Liver (tissue), 9 donors: ENCODE measurements around the gene PLCB1. TPM values are rescaled to one million over a fixed set of nuclear protein-coding genes. Genes with fewer than 3 reads are reported as not detected.

Source experiments
- DNase-seq: peaks from one replicate; pipeline ENCODE4 v3.0.0-alpha.2; 2017; ENCODE audit warnings: low spot score
- H3K27ac ChIP-seq, 2 donors: one replicate each; pipeline ENCODE4 v1.7.0; 2013; ENCODE audit warnings: inconsistent platforms in 2 of 2, low read length in 2 of 2, control low read depth in 1 of 2, low read depth in 1 of 2, mild to moderate bottlenecking in 1 of 2
- H3K27me3 ChIP-seq, 4 donors: one replicate each; pipeline versions ENCODE4 v1.6.1 to v1.7.0; 2013; ENCODE audit warnings: low read length in 3 of 4, inconsistent platforms in 1 of 4, mild to moderate bottlenecking in 1 of 4, moderate library complexity in 1 of 4; ENCODE audit not compliant: control insufficient read depth in 4 of 4, insufficient read depth in 4 of 4
- H3K36me3 ChIP-seq, 4 donors: one replicate each; pipeline versions ENCODE4 v1.6.1 to v1.7.0; 2013; ENCODE audit warnings: low read length in 3 of 4, mild to moderate bottlenecking in 3 of 4, low read depth in 1 of 4, moderate library complexity in 1 of 4; ENCODE audit not compliant: control insufficient read depth in 4 of 4, insufficient read depth in 3 of 4
- H3K4me1 ChIP-seq, 4 donors: one replicate each; pipeline versions ENCODE4 v1.6.1 to v1.7.0; 2013; ENCODE audit warnings: low read length in 3 of 4, mild to moderate bottlenecking in 3 of 4, moderate library complexity in 1 of 4; ENCODE audit not compliant: control insufficient read depth in 4 of 4, insufficient read depth in 4 of 4
- H3K4me3 ChIP-seq, 3 donors: one replicate each; pipeline versions ENCODE4 v1.6.1 to v1.7.0; 2013; ENCODE audit warnings: low read length in 3 of 3, control low read depth in 1 of 3, low read depth in 1 of 3, mild to moderate bottlenecking in 1 of 3
- H3K9ac ChIP-seq, 2 donors: one replicate each; pipeline ENCODE4 v1.7.0; 2013; ENCODE audit warnings: low read length in 2 of 2, mild to moderate bottlenecking in 2 of 2, moderate library complexity in 2 of 2, control low read depth in 1 of 2, low read depth in 1 of 2
- H3K9me3 ChIP-seq, 4 donors: one replicate each; pipeline versions ENCODE4 v1.6.1 to v1.7.0; 2013; ENCODE audit warnings: low read length in 3 of 4; ENCODE audit not compliant: control insufficient read depth in 4 of 4
- EGR1 ChIP-seq, 2 donors: IDR thresholded peaks; 2 replicates each; pipeline ENCODE4 v1.6.1; 2016 to 2018; ENCODE audit warnings: antibody characterized with exemption in 2 of 2, low read depth in 2 of 2
- FOXA1 ChIP-seq: IDR thresholded peaks from 2 replicates; pipeline ENCODE4 v1.6.1; 2016; ENCODE audit warnings: antibody characterized with exemption
- FOXA2 ChIP-seq: IDR thresholded peaks from 2 replicates; pipeline ENCODE4 v1.6.1; 2016; ENCODE audit warnings: antibody characterized with exemption
- GABPA ChIP-seq, 2 donors: IDR thresholded peaks in 1 of 2; conservative IDR thresholded peaks in 1 of 2; 2 replicates each; pipeline ENCODE4 v1.6.1; 2016; ENCODE audit warnings: antibody characterized with exemption in 2 of 2, mild to moderate bottlenecking in 1 of 2, moderate library complexity in 1 of 2
- HNF4A ChIP-seq, 2 donors: conservative IDR thresholded peaks; 2 replicates each; pipeline ENCODE4 v1.6.1; 2016; ENCODE audit warnings: antibody characterized with exemption in 2 of 2, mild to moderate bottlenecking in 2 of 2
- HNF4G ChIP-seq: IDR thresholded peaks from 2 replicates; pipeline ENCODE4 v1.6.1; 2016; ENCODE audit warnings: antibody characterized with exemption
- JUND ChIP-seq, 2 donors: IDR thresholded peaks; 2 replicates each; pipeline ENCODE4 v1.6.1; 2016; ENCODE audit warnings: antibody characterized with exemption in 2 of 2
- MAX ChIP-seq: IDR thresholded peaks from 2 replicates; pipeline ENCODE4 v1.6.1; 2016; ENCODE audit warnings: antibody characterized with exemption
- NR2F2 ChIP-seq: IDR thresholded peaks from 2 replicates; pipeline ENCODE4 v1.6.1; 2016; ENCODE audit warnings: antibody characterized with exemption
- RAD21 ChIP-seq, 2 donors: IDR thresholded peaks; 2 replicates each; pipeline ENCODE4 v1.6.1; 2016; ENCODE audit warnings: antibody characterized with exemption in 2 of 2, mild to moderate bottlenecking in 2 of 2
- REST ChIP-seq: IDR thresholded peaks from 2 replicates; pipeline ENCODE4 v1.6.1; 2016; ENCODE audit warnings: antibody characterized with exemption, mild to moderate bottlenecking
- RXRA ChIP-seq, 2 donors: IDR thresholded peaks; 2 replicates each; pipeline ENCODE4 v1.6.1; 2017 to 2018; ENCODE audit warnings: antibody characterized with exemption in 2 of 2, mild to moderate bottlenecking in 1 of 2
- SP1 ChIP-seq: IDR thresholded peaks from 2 replicates; pipeline ENCODE4 v1.6.1; 2018; ENCODE audit warnings: antibody characterized with exemption, mild to moderate bottlenecking
- TAF1 ChIP-seq: conservative IDR thresholded peaks from 2 replicates; pipeline ENCODE4 v1.6.1; 2016; ENCODE audit warnings: antibody characterized with exemption, mild to moderate bottlenecking
- YY1 ChIP-seq: IDR thresholded peaks from 2 replicates; pipeline ENCODE4 v1.6.1; 2016; ENCODE audit warnings: antibody characterized with exemption, mild to moderate bottlenecking
- ZBTB33 ChIP-seq: IDR thresholded peaks from 2 replicates; pipeline ENCODE4 v1.6.1; 2016; ENCODE audit warnings: antibody characterized with exemption
- WGBS: extraction: QIAGEN DNeasy Blood & Tissue Kit; methylation state at CpG from one replicate; pipeline ENCODE4 v1.1.7; 2013; 5-methylcytosine and 5-hydroxymethylcytosine counted together
- polyA plus RNA-seq, 2 donors: library from polyadenylated mRNA; stranded (reverse) in 1 of 2; unstranded in 1 of 2; fragments of 200-250 nt in 1 of 2; fragments of >200 nt in 1 of 2; fragmentation: Nextera tagmentation in 1 of 2; extraction: Ambion mirVana in 1 of 2; gene quantifications; one replicate each; pipeline versions ENCODE4 v1.2.1 to v1.2.3, GENCODE V29; 2013 to 2015
- total RNA-seq, 2 donors: library from RNA; depleted of rRNA; stranded (reverse); fragments of >200 nt; gene quantifications; one replicate each; pipeline ENCODE4 v1.2.3, GENCODE V29; 2014
- TF ChIP-seq, protein P1 (sequence below): fragments of 150-350 bp; IDR thresholded peaks from 2 replicates; pipeline ENCODE4 v1.5.1; 2017; ENCODE audit warnings: improper control_type of control experiment, low read depth, low read length; ENCODE audit not compliant: missing input control
- TF ChIP-seq, protein P2 (sequence below): IDR thresholded peaks from 2 replicates; pipeline ENCODE4 v1.6.1; 2016; ENCODE audit warnings: antibody characterized with exemption
- donor health status: healthy.
- donor health status: healthy.
- donor health status: healthy.
- donor health status: healthy.
- donor health status: healthy.

The PLCB1 gene
- total and polyA plus RNA-seq, 4 donors = 3.7 to 13.5 (median 5.9) TPM

- WGBS = 91% methylated on average over 4 of the region's 4 CpGs
- H3K4me1 ChIP-seq = peaks cover 0 to 4% (median 1%) of the 10 kb centered on the region in 4 donors
- H3K27ac ChIP-seq = no peak overlapping the region
- H3K4me3 ChIP-seq = no peak overlapping the region
- TF ChIP-seq GABPA (IDR thresholded peaks at IDR 0.05 in 1 of 2, conservative IDR thresholded peaks at IDR 0.05 in 1 of 2) (no peak), TAF1 (no peak), FOXA1 (no peak), RXRA (IDR thresholded peaks at IDR 0.05) (no peak), ZBTB33 (no peak), MAX (no peak), YY1 (no peak), HNF4G (no peak), RAD21 (IDR thresholded peaks at IDR 0.05) (no peak), HNF4A (conservative IDR thresholded peaks at IDR 0.05) (no peak), FOXA2 (no peak), SP1 (no peak), REST (no peak), JUND (IDR thresholded peaks at IDR 0.05) (no peak), EGR1 (IDR thresholded peaks at IDR 0.05; ENCODE audit: low read depth in 2 of 2) (no peak), NR2F2 (no peak)
- TF ChIP-seq, protein P1, sequence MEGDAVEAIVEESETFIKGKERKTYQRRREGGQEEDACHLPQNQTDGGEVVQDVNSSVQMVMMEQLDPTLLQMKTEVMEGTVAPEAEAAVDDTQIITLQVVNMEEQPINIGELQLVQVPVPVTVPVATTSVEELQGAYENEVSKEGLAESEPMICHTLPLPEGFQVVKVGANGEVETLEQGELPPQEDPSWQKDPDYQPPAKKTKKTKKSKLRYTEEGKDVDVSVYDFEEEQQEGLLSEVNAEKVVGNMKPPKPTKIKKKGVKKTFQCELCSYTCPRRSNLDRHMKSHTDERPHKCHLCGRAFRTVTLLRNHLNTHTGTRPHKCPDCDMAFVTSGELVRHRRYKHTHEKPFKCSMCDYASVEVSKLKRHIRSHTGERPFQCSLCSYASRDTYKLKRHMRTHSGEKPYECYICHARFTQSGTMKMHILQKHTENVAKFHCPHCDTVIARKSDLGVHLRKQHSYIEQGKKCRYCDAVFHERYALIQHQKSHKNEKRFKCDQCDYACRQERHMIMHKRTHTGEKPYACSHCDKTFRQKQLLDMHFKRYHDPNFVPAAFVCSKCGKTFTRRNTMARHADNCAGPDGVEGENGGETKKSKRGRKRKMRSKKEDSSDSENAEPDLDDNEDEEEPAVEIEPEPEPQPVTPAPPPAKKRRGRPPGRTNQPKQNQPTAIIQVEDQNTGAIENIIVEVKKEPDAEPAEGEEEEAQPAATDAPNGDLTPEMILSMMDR = no peak
- TF ChIP-seq, protein P2, sequence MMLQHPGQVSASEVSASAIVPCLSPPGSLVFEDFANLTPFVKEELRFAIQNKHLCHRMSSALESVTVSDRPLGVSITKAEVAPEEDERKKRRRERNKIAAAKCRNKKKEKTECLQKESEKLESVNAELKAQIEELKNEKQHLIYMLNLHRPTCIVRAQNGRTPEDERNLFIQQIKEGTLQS = no peak
- H3K9ac ChIP-seq = no peak overlapping the region
- no peaks in the 10 kb centered on the region for H3K27me3 ChIP-seq
- DNase-seq = no peak
- H3K9me3 ChIP-seq = no peaks in the 10 kb centered on the region
- no peaks in the 10 kb centered on the region for H3K36me3 ChIP-seq
These were observed 123.0 kb downstream of the PLCB1 start for GRCh38 chr20:8254911-8255582.
